NCI-H2081 treated with DMSO at 0.1 percent for 48 hours (cell line): ENCODE results near the gene GRAMD4.

ENCODE experiments used
- DNase-seq: peaks from one replicate; lab custom pipeline; 2025; lab: John Stamatoyannopoulos, UW

Gene GRAMD4

DNA sequence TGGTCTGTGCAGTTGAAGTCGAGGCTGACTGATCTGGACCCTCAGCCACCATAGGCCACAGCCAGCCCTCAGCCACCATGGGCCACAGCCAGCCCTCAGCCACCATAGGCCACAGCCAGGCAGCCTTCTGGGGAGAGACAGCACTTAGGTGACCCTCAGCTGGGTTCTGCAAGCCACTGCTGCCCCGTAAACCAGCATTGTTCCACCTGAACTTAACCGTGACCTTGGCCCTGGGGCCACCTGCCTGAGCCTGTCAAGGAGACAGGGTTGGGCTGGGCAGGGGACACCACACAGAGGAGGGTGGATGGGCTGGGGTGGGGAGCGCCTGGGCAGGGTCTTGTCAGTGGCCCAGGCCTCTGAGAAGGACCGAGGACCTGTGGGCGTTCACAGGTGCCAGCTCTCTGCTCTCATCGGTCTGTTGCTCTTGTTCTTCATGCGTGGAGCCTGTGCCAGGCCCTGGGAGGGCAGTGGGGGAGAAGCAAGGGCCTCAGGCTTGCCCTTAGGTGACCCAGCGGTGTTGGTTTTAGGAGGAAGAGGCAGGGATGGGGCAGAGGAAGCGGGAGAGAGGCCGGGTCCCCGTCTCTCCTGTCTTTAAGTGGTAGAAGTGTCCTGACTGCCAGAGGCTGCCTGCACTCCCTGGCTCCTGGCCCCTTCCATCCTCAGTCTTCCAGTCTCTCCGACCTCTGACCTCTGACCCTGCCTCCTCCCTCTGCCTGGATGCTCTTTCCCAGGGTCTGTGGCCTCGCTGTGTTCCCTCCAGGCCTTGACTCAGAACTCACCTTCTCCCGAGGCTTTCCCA is 36.9 kb downstream of the GRAMD4 start:
- no peak for DNase-seq

DNA sequence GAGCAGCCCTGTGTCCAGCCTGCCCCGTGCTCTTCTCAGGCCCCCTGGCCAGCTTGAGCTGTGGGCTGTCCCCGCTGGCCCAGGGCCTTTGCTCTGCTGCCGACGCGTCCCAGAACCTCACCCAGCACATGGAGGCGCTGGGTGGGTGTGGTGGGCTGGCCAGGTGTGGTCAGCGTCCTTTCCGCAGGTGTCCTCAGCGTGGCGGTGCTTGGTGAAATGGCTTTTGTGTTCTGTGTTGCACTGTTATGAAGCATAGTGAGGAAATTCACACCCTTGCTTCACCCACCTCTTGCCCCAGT is 37.4 kb downstream of the GRAMD4 start:
- no peak for DNase-seq

DNA sequence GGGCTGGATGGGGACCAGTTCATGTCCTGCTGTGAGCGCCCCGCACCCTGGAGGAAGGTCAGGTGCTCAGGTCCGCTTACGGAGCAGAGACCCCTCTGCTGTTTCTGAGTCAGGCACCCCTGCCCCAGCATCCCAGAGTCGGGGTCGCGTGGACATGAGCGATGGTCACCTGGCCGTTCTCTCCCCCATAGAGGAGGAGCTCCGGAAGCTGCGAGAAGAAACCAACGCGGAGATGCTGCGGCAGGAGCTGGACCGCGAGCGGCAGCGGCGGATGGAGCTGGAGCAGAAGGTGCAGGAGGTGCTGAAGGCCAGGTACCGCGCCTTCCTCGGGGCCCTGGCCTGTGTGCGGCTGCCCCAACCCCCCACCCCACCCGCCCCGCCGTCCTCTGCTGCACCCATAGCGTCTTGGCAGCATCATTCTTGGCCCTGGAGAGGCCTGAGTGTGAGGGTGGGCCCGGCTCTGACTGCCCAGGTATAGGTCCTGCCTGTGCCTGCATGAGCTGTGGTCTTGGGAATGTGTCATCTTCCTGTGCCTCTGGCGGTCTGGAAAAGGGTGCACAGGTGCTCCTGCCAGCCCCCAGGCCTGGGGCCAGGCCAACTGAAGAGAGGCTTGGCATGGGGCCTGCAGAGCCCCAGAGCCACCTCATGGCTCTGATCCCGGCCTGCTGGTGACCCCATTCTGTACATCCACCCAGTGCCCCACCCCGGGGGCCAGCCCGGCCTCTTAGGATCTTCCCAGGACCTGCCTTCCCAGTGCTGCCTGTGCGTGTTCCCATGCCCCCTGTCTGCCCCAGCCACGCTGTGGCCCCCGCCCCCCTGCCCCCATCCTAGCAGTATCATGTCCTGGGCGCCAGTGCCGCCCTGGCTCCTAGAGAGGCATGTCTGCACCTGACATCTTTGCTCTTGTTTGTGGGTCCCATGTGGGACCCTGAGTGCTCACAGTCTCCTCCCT is 38.1 kb downstream of the GRAMD4 start:
- DNase-seq = no peak

DNA sequence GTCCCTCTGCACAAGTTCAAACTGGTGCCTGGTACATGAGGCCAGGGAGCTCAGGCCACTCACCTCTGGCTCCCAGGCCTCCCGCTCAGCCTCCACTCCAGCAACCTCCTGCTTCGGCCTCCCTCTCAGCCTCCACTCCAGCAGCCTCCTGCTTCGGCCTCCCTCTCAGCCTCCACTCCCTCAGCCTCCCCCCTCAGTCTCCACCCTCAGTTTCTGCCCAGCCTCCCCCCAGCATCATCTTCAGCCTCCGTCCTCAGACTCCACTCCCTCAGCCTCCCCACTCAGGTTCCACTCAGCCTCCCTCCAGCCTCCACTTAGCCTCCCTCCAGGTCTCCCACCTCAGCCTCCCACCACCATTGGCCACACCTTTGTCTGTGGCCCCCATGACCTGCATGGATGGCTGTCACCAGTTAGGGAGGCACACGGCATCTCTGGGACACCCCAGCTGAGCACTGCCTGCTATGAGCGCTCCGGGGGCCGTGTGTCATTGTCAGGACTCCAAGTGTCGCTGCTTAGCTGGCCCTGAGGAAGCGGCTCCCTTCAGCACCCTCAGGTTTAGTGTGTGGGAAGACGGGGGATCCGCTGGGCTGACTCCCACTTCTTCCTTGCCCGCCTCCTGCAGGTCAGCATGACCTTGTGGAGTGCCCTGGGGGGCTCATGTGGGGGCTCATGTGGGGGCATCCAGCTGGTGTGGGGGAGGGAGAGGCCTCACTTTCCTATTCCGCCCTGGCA is 39.0 kb downstream of the GRAMD4 start:
- no peak for DNase-seq

DNA sequence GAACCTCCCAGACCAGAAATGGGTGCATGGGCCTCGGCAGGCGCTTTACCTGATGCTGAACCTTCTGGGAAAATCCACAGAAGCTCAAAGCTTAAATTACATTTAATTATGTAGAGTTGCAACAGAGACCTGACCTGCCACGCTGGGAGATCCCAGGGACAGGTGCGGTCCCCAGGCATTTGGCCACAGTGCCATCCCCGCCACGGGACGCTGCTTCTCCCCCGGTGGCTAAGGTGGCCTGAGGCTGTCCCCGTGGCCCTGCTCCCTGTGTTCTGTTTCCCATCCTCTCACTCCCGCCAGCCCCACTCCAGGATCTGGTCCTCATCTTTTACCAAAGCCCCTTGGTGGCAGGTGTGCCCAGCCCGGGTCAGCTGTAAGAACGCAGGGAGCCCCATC is 39.6 kb downstream of the GRAMD4 start:
- DNase-seq = no peak

DNA sequence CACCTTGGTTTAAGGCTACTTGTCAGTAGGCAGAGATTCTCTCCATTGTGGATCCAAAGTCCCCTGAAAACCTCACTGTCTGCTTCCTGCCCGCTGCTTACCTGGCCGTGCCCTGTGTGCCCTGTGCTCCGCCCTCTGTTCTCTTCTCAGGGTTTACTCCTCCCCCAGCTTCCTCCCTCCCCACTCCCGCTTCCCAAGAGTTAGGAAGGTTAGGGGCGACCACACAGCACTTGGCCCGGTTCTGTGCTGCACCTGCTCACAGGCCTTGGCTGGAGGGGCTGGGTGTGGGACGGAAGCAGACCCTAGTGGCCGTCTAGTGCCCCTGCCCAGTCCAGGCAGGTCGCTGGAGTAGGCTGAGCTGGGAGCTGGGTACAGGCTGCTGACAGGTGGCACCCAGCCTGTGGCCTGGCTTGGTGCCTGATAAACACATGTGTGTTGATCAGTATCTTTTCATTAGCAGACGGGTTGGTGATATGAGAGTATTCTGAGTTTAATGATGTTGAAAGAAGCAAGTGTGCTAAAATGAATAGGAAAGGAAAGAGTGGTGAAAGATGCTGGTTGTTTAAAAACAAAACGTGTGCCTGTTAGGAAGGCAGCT is 40.5 kb downstream of the GRAMD4 start:
- DNase-seq = no peak

DNA sequence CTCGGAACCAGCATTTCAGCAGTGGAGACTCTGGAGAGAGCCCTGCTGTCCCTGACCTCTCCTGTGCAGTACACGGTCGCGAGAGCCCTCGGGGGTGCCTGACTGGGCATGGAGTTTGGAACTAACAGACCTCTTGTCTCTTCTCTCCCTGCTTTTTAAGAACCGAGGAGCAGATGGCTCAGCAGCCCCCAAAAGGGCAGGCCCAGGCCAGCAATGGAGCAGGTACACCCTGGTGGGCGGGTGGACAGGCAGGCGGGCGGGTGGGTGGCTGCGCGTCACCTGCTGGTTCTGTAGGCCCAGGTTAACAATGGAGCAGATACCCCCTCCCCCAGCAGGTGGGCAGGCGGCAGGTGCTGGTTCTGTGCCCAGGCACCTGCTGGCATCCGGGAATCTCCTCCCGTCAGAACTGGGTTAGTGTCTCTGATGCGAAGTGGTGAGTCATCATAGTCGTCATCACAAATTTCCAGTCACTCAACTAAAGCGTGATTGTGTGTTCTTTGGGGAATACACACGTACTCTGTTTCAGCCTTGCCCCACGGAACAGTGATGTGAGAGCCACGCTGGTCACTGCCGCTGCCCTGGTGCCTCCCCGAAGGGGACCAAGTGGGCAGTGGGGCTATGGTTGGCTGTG is 41.1 kb downstream of the GRAMD4 start:
- peak; percentile 23 for DNase-seq

DNA sequence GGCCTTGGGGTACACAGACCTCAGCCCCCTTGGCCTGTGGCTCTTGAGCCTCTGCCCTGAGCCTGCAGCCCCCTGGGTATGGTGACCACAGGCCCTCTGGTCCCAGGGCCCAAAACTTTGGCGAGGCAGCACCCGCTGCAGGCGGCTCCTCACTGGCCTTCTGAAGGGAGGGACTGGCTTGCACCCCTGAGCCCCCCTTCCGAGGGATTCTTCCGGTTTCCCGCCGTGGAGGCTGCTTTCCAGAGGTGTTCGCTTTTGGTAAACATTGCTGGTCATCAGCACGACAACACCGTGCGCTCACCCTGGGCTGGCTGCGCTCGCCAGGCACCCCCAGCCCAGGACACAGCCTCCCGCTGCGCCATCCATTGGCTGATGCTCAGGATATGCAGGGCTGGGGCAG is 42.0 kb downstream of the GRAMD4 start:
- no peak for DNase-seq

DNA sequence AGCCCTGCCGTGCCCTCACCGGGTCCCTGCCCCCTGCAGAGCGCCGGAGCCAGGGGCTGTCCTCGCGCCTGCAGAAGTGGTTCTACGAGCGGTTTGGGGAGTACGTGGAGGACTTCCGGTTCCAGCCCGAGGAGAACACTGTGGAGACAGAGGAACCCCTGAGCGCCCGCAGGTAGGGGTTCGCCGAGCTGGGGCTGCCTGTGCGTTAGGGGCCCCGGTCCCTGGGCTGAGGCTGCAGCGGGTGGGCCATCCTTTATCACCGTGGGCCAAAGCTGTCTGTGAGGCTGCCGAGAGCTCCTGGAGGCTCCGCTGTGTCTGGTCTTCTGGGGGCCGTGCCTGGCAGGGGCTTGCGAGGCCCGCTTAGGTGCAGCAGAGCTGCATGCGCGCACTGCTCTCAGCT is 42.8 kb downstream of the GRAMD4 start:
- no peak for DNase-seq

DNA sequence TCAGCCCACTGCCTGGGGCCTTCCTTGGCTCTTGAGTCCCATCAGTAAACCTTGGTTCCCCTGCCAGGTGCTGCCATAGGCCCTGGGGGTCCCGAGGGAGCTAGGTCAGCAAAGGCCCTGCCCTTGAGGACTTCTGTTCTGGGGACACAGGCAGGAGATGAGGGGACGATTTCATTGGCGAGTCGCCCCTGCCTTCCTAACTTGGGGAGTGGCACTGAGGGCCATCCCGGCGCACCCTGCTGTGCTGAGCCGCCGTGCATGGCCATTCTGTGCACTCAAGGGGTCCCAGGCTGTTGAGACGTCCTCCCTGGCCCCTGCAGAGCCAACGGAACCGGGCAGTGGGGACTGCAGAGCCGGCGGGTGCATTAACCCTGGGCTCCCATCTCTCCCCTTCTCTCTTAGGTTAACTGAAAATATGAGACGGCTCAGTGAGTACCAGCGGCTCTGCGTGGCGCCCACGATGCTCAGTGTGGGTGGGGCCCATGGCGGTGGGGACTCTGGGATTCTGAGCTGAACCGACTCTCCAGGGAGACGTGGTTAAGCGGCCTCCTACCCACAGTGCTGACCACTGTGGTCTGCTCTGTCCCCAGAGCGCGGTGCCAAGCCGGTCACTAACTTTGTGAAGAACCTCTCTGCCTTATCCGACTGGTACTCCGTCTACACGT is 43.4 kb downstream of the GRAMD4 start:
- DNase-seq = no peak

DNA sequence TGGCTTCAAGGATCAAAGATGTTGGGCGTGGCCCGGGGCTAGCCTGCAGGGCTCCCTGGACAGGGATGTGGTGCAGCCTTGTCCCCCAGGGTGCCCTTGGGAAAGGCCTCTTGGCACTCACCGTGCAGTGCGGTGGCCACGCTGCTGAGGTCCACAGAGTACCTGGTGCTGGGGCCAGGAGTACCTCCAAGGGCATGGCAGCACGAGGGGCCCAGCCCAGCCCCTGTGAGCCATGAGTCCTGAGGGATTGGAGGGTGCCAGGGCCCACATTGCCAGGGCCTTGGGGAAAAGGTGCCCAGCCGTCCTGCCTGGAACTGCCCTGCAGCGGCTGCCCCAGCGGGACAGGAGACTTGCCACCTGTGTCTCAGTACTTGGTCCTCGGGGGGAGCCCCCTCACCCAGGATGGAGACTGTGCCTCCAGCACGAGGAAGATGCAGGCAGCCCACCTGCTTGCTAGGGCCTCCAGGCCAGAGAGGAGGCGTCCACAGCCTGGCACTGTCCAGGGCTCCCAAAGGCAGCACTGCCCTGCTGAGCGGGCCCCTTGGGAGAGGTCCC is 44.2 kb downstream of the GRAMD4 start:
- no peak for DNase-seq

DNA sequence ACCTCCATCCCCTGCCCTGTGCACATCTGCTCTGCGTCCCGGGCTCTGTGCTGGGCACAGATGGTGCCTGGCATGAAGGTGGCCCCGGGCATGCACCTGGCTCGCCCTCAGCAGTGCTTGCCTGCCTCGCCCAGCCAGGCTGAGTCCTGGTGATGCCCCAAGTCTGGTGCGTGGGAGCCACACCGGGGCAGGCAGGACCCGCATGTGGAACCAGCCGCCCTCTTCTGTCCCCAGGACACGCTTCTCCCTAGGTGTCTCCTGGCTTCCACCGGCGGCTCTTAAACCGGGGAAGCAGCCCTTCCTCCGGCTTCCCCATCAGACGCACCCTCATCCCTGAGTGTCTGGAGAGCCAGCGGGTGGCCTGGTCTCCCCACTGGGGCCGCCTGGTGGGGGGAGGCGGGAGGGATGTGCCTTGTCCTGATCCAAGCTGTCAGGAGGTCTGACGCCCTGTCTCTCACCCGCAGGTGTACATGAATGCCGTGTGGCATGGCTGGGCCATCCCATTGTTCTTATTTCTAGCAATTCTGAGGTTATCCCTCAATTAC is 45.0 kb downstream of the GRAMD4 start:
- DNase-seq = no peak

DNA sequence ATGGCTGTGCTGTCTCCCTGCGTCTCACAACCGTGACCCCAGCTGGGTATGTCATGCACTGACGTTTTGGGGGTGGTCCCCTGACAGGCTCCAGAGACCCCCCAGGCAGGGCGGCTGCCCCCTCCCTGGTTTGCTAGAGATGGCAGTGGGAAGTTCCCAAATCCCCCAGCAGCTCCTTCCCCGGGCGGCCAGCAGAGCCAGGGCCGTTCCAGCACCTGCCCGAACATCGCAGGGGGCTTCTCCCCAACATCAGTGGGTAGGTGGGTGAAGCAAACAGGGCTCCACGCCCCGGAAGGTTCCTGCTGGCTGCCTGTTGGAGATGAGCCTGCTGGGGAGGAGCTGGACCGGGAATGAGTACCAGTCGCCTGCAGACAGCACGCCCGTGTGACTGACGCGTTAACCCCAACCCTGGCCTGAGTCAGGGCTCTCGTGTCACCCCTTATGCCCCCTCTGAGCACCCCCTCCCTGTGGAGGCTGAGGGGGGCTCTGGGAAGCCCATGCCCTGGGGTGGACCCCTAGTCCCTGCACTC is 45.6 kb downstream of the GRAMD4 start:
- no peak for DNase-seq

DNA sequence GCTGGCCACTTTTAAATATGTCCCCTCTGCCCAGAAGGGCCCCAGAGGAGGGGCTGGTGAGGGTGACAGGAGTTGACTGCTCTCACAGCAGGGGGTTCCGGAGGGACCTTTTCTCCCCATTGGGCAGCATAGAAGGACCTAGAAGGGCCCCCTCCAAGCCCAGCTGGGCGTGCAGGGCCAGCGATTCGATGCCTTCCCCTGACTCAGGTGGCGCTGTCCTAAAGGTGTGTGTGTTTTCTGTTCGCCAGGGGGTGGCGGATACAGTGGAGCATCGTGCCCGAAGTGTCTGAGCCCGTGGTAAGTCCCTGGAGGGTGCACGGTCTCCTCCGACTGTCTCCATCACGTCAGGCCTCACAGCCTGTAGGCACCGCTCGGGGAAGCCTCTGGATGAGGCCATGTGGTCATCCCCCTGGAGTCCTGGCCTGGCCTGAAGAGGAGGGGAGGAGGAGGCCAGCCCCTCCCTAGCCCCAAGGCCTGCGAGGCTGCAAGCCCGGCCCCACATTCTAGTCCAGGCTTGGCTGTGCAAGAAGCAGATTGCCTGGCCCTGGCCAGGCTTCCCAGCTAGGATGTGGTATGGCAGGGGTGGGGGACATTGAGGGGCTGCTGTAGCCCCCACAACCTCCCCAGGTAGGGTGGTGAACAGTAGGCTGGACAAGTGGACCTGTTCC is 46.5 kb downstream of the GRAMD4 start:
- DNase-seq = no peak

DNA sequence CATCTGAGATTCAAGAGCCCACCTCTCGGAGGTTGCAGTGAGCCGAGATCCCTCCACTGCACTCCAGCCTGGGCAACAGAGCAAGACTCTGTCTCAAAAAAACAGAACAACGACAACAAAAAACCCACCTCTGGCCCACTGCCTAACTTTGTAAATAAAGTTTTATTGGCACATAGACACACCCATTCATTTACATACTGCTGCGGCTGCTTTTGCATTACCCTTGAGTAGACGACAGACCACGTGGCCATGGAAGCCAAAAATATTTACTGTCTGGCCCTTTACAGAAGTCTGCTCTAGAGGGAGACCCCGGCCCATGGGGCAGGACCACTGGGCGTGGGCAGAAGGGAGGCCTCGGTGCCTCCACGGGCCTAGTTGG is 47.0 kb downstream of the GRAMD4 start:
- no peak for DNase-seq

DNA sequence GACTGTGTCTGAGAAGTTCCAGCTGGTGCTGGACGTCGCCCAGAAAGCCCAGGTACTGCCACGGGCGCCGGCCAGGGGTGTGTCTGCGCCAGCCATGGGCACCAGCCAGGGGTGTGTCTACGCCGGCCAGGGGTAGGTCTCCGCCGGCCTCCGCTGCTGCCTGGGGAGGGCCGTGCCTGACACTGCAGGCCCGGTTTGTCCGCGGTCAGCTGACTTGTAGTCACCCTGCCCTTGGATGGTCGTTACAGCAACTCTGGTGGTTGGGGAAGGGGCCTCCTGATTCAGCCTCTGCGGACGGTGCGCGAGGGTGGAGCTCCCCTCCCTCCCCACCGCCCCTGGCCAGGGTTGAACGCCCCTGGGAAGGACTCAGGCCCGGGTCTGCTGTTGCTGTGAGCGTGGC is 47.9 kb downstream of the GRAMD4 start:
- no peak for DNase-seq

DNA sequence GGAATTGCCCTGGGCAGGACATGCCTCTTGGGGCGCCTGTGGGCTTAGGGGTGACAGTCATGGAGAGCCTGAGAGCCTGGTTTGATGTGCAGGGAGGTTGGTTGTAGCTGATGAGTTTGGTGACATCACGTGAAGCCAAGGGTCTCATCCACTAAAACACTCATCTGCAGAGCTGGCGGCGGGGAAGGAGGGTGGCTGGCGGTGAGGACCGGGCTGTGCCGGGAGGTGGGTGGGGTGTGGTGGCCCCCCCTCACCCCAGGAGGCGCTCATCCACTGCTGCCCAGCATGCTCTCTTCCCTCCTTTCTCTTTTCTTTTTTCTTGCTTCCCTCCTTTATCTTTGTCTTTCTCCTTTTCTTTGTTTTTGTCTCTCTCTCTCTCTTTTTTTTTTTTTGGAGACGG is 49.0 kb downstream of the GRAMD4 start:
- no peak for DNase-seq

DNA sequence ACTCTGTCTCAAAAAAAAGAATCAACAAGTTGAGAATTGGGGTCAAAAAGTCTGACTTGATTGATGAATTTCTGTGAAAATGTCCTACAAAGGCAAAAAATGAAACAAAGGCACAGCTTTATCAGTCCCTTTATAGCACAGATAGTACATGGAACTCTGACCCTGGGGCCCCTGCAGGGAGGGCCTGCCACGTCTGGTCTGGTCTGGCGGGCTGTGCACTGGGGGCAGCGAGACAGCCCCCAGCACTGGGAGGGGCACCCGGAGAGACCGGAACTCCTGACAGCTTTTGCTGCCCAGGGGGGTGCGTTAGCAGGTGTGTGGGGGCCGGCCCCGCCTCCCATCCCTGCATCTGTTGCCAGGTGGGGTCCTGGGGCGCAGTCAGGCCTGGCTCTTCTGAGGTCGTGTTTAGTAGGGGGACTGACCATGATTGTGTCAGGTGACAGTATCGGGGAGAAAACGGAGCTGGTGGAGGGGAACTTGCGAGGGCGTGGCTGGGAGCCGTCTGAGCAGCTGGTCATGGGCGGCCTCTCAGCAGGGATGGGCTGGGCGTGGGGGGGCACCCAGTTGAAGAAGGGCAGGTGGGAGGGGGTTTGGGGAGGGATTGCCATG is 51.7 kb downstream of the GRAMD4 start:
- DNase-seq = no peak

DNA sequence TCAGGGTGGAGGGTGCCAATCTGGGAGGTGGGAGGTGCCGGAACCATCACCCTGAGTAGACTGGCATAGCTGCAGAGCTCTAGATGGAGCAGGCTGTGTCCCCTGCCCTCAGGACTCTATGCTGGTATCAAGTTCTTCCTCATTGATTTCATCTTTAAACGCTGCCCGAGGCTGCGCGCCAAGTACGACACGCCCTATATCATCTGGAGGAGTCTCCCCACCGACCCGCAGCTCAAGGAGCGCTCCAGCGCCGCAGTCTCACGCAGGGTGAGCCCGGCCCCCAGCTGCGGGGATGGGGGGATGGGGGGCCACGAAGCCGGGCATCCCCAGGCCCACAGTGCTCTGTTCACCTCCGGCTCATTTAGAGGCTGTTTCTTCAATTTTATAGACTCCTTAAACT is 52.5 kb downstream of the GRAMD4 start:
- no peak for DNase-seq
